Neural progenitor cell (in vitro differentiated cells): ENCODE measurements around the gene NKD1. TPM values are rescaled to one million over a fixed set of nuclear protein-coding genes. Genes with fewer than 3 reads are reported as not detected.

Experiments used
- DNase-seq: peaks from one replicate; pipeline ENCODE4 v3.0.0-alpha.2; 2016; ENCODE audit warnings: low spot score
- H2AFZ ChIP-seq: fragments of 200-600 bp; sonication (generic); replicated peaks from 2 replicates; pipeline ENCODE4 v1.6.1; 2016; ENCODE audit warnings: antibody characterized with exemption
- H3F3A ChIP-seq: fragments of 200-600 bp; sonication (generic); 2 replicates; pipeline ENCODE4 v1.6.1; 2016; ENCODE audit warnings: antibody characterized with exemption, low read depth
- H3K27ac ChIP-seq: fragments of 200-600 bp; sonication (generic); 2 replicates; pipeline ENCODE4 v1.5.1; 2016; ENCODE audit warnings: mild to moderate bottlenecking
- H3K27me3 ChIP-seq: fragments of 200-600 bp; sonication (generic); 2 replicates; pipeline ENCODE4 v1.6.1; 2016; ENCODE audit warnings: mild to moderate bottlenecking, moderate library complexity
- H3K36me3 ChIP-seq: fragments of 200-600 bp; sonication (generic); 2 replicates; pipeline ENCODE4 v1.5.1; 2016
- H3K4me1 ChIP-seq: fragments of 200-600 bp; sonication (generic); 2 replicates; pipeline ENCODE4 v1.6.1; 2016; ENCODE audit warnings: mixed run types
- H3K4me2 ChIP-seq: fragments of 200-600 bp; sonication (generic); 2 replicates; pipeline ENCODE4 v1.6.1; 2016
- H3K4me3 ChIP-seq: fragments of 200-600 bp; sonication (generic); 2 replicates; pipeline ENCODE4 v1.5.1; 2016
- H3K79me2 ChIP-seq: fragments of 200-600 bp; sonication (generic); 2 replicates; pipeline ENCODE4 v1.6.1; 2016; ENCODE audit warnings: low read depth
- H3K9ac ChIP-seq: fragments of 200-600 bp; sonication (generic); 2 replicates; pipeline ENCODE4 v1.6.1; 2016
- H3K9me3 ChIP-seq: fragments of 200-600 bp; sonication (generic); 2 replicates; pipeline ENCODE4 v1.5.1; 2016; ENCODE audit warnings: low read depth
- H4K20me1 ChIP-seq: fragments of 200-600 bp; sonication (generic); 2 replicates; pipeline ENCODE4 v1.6.1; 2016; ENCODE audit warnings: low read depth
- H3K27ac Mint-ChIP-seq: 3 replicates; pipeline ENCODE4 v1.8.0; 2021; ENCODE audit warnings: mixed read lengths
- H3K27me3 Mint-ChIP-seq: 2 replicates; pipeline ENCODE4 v1.8.0; 2022; ENCODE audit warnings: low read depth, mild to moderate bottlenecking, inconsistent platforms, moderate library complexity, mixed read lengths; ENCODE audit not compliant: insufficient read depth
- H3K36me3 Mint-ChIP-seq: 3 replicates; pipeline ENCODE4 v1.8.0; 2021; ENCODE audit warnings: mixed read lengths
- H3K4me1 Mint-ChIP-seq: 3 replicates; pipeline ENCODE4 v1.8.0; 2021; ENCODE audit warnings: mixed read lengths
- H3K4me3 Mint-ChIP-seq: 3 replicates; pipeline ENCODE4 v1.8.0; 2021; ENCODE audit warnings: mild to moderate bottlenecking, moderate library complexity, mixed read lengths
- H3K9me3 Mint-ChIP-seq: 3 replicates; pipeline ENCODE4 v1.8.0; 2020; ENCODE audit warnings: mixed read lengths
- EZH2 ChIP-seq: fragments of 200-600 bp; sonication (generic); IDR thresholded peaks from 2 replicates; pipeline ENCODE4 v1.6.1; 2017; ENCODE audit warnings: antibody characterized with exemption, mild to moderate bottlenecking, moderate library complexity
- EZH2phosphoT487 ChIP-seq: fragments of 200-600 bp; sonication (generic); IDR thresholded peaks from 2 replicates; pipeline ENCODE4 v1.6.1; 2017; ENCODE audit warnings: antibody characterized with exemption
- total RNA-seq: library from RNA; depleted of rRNA; stranded (reverse); fragments of >200 nt; gene quantifications from 2 replicates; pipeline ENCODE4 v1.2.3, GENCODE V29; 2015; ENCODE audit warnings: low replicate concordance
- TF ChIP-seq, protein P1 (sequence below): fragments of 200-600 bp; sonication (generic); IDR thresholded peaks from 2 replicates; pipeline ENCODE4 v1.5.1; 2017; ENCODE audit warnings: antibody characterized with exemption, mild to moderate bottlenecking

NKD1 gene
- total RNA-seq, 1 donor from 2014 or later = 5.3 TPM

DNA sequence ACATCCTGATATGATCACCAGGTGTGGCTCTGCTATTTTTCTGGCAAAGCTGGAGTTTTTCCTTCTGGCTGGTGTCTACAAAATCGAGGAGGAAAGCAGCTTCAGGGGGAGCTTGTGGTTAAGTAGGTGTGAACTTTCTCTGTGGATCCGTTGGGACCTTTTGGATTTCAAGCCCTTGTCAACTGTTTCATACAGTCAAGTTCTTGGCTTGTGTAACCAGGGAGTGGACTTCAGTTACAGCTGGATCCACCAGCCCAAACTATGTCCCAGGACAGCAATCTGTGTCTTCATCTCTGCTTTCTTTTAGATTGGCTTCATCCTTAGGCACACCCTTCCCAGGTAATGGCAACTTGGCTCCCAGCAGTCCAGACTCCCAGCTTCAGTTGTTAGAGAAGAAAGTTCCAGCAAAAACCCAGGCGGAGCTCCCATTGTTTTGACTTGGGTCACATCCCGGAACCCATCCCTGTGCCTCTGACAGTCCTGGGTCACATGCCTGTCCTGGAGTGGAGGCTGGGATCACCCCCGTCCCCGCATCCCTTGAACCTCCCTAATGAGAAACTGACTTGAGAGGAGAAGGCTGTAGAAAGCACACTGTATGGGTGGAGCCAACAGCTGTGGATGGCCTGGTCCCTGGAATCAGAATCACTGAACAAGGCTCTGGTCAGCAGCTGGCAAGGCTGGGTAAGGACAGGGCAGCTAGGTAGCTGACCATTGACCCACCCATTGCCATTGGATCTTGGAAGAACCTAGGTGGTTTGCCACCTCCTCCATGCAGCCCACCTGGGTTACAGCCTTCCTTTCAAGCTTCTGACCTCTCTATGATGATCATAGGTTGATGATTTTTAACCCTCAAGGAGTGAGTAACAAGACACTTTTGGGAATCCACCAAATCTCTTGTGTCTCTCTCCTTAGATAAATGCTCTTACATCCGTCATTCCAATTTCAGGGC, 18.1 kb downstream of the NKD1 start:
- Mint-ChIP-seq H3K27ac (no peak overlapping the region), H3K4me3 (no peak overlapping the region), H3K36me3 (peaks cover 24% of the 10 kb centered on the region), H3K27me3 (no peaks in the 10 kb centered on the region), H3K9me3 (no peaks in the 10 kb centered on the region), H3K4me1 (peaks cover 19% of the 10 kb centered on the region)
- no peak for DNase-seq
- Histone ChIP-seq H3K9ac (no peak overlapping the region), H3K4me3 (no peak overlapping the region), H2AFZ (no peak overlapping the region), H3K36me3 (no peaks in the 10 kb centered on the region), H3K4me1 (no peaks in the 10 kb centered on the region), H3K9me3 (no peaks in the 10 kb centered on the region), H3K27me3 (no peaks in the 10 kb centered on the region), H4K20me1 (no peaks in the 10 kb centered on the region), H3K79me2 (no peaks in the 10 kb centered on the region), H3K27ac (no peak overlapping the region), H3K4me2 (no peak overlapping the region), H3F3A (no peaks in the 10 kb centered on the region)
- TF ChIP-seq, protein P1, sequence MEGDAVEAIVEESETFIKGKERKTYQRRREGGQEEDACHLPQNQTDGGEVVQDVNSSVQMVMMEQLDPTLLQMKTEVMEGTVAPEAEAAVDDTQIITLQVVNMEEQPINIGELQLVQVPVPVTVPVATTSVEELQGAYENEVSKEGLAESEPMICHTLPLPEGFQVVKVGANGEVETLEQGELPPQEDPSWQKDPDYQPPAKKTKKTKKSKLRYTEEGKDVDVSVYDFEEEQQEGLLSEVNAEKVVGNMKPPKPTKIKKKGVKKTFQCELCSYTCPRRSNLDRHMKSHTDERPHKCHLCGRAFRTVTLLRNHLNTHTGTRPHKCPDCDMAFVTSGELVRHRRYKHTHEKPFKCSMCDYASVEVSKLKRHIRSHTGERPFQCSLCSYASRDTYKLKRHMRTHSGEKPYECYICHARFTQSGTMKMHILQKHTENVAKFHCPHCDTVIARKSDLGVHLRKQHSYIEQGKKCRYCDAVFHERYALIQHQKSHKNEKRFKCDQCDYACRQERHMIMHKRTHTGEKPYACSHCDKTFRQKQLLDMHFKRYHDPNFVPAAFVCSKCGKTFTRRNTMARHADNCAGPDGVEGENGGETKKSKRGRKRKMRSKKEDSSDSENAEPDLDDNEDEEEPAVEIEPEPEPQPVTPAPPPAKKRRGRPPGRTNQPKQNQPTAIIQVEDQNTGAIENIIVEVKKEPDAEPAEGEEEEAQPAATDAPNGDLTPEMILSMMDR = no peak
- TF ChIP-seq EZH2 = no peak

DNA sequence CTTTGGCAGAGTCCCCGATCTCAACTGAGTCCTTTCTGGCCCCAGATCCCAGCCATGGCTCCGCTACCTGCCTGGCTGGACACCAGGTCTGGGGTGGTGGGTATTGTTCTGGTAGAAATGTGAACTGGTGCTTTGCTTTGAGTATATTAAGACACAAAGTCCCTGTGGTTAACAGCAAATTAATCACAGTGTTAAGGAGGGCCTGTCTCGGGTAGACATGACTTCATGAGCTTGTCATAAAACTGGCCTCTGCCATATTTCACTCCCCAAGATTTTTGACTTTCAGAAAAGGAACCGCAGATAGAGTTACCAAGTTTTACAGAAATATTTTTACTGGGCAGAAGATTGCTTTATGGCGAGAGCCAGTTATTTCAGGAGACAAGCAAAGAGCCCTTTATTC, 19.5 kb downstream of the NKD1 start:
- H3K27ac Mint-ChIP-seq = peak overlapping the region; percentile 63
- Histone ChIP-seq H3K79me2 (no peaks in the 10 kb centered on the region), H4K20me1 (no peaks in the 10 kb centered on the region), H3K9me3 (no peaks in the 10 kb centered on the region), H3K27me3 (no peaks in the 10 kb centered on the region), H3K36me3 (no peaks in the 10 kb centered on the region), H3K4me2 (no peak overlapping the region), H3K4me3 (no peak overlapping the region), H2AFZ (no peak overlapping the region), H3K4me1 (no peaks in the 10 kb centered on the region), H3K27ac (no peak overlapping the region), H3F3A (no peaks in the 10 kb centered on the region), H3K9ac (no peak overlapping the region)
- H3K4me1 Mint-ChIP-seq = peaks cover 31% of the 10 kb centered on the region
- no peak overlapping the region for H3K4me3 Mint-ChIP-seq
- no peaks in the 10 kb centered on the region for H3K27me3 Mint-ChIP-seq
- TF ChIP-seq EZH2 (no peak), EZH2phosphoT487 (no peak)
- TF ChIP-seq, protein P1 = no peak
- no peaks in the 10 kb centered on the region for H3K9me3 Mint-ChIP-seq
- H3K36me3 Mint-ChIP-seq = peaks cover 22% of the 10 kb centered on the region
- DNase-seq = no peak

DNA sequence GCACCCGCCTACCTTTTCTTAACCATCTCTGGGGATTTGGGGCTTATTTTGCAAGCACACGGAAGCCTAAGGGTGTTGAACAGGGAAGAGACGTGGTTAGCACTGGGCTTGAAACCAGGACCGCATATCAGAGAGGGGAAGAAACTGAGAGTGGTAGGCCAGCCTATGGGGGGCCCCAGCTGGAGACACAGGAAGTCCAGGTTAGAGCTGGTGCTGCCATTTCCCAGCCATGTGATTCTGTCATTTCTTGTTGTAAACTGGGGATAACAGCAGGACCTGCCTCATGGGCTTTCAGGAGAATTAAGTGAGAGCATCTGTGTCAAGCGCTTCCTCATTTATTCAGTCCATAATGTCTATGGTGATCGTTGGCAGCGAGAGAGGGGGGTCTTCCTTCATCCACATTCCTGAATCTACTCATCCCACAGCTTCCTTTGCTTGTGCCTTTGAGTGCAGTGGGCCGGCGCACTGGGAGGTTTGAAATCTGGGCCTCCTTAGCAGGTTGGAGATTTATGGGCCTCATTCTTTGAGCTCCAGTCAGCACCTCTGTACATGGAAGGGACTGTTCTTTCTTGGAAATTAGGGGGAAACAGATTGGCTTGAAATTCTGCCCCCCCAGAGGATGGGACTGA, 20.1 kb downstream of the NKD1 start:
- Histone ChIP-seq H3K36me3 (no peaks in the 10 kb centered on the region), H3K9ac (no peak overlapping the region), H3K79me2 (no peaks in the 10 kb centered on the region), H4K20me1 (no peaks in the 10 kb centered on the region), H3K4me3 (no peak overlapping the region), H3K4me2 (no peak overlapping the region), H3K27ac (no peak overlapping the region), H3K4me1 (no peaks in the 10 kb centered on the region), H2AFZ (no peak overlapping the region), H3K27me3 (no peaks in the 10 kb centered on the region), H3F3A (no peaks in the 10 kb centered on the region), H3K9me3 (no peaks in the 10 kb centered on the region)
- no peaks in the 10 kb centered on the region for H3K27me3 Mint-ChIP-seq
- peaks cover 22% of the 10 kb centered on the region for H3K36me3 Mint-ChIP-seq
- H3K4me3 Mint-ChIP-seq = no peak overlapping the region
- peaks cover 38% of the 10 kb centered on the region for H3K4me1 Mint-ChIP-seq
- TF ChIP-seq EZH2 (no peak), EZH2phosphoT487 (no peak)
- TF ChIP-seq, protein P1 = no peak
- H3K9me3 Mint-ChIP-seq = no peaks in the 10 kb centered on the region
- no peak for DNase-seq
- no peak overlapping the region for H3K27ac Mint-ChIP-seq
